ENCODE measurements around the gene FCMR. TPM values are rescaled to one million over a fixed set of nuclear protein-coding genes. Genes with fewer than 3 reads are reported as not detected.

The FCMR gene
- total RNA-seq, 4 donors from 2014 or later = 0.59 to 1.7 (median 1.7) TPM; not detected in 1

DNA sequence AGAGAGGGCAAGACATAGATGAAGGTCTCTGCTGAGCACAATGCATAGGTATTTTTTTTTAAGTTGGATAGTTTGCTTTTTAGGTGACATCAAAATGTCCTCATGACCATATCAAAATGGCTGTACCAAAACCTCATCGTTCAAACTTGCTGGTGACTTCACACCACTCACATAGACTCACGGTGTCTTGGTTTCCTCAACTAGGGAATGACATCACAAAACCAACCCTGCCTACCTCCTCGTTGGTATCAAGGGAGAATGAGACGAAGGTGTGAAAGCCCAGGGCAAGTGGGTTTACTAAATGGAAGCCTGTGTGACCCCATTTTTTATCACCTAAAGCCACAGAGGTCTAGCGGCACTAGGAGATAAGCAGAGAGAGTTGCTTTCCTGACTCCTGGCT is 23.0 kb upstream of the FCMR start:
- DNase-seq = no peak
- intact Hi-C loops (cut with DNase I; ENCODE audit: low total_unique reads) = no loop called here
- no peak overlapping the region for H3K27ac ChIP-seq
- H3K4me3 ChIP-seq = no peak overlapping the region
- H3K9me3 ChIP-seq = no peaks in the 10 kb centered on the region
- TF ChIP-seq, protein P1, sequence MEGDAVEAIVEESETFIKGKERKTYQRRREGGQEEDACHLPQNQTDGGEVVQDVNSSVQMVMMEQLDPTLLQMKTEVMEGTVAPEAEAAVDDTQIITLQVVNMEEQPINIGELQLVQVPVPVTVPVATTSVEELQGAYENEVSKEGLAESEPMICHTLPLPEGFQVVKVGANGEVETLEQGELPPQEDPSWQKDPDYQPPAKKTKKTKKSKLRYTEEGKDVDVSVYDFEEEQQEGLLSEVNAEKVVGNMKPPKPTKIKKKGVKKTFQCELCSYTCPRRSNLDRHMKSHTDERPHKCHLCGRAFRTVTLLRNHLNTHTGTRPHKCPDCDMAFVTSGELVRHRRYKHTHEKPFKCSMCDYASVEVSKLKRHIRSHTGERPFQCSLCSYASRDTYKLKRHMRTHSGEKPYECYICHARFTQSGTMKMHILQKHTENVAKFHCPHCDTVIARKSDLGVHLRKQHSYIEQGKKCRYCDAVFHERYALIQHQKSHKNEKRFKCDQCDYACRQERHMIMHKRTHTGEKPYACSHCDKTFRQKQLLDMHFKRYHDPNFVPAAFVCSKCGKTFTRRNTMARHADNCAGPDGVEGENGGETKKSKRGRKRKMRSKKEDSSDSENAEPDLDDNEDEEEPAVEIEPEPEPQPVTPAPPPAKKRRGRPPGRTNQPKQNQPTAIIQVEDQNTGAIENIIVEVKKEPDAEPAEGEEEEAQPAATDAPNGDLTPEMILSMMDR (IDR thresholded peaks at IDR 0.05) = no peak
- no peaks in the 10 kb centered on the region for H3K27me3 ChIP-seq
- H3K4me1 ChIP-seq = no peaks in the 10 kb centered on the region
- H3K36me3 ChIP-seq = no peaks in the 10 kb centered on the region

DNA sequence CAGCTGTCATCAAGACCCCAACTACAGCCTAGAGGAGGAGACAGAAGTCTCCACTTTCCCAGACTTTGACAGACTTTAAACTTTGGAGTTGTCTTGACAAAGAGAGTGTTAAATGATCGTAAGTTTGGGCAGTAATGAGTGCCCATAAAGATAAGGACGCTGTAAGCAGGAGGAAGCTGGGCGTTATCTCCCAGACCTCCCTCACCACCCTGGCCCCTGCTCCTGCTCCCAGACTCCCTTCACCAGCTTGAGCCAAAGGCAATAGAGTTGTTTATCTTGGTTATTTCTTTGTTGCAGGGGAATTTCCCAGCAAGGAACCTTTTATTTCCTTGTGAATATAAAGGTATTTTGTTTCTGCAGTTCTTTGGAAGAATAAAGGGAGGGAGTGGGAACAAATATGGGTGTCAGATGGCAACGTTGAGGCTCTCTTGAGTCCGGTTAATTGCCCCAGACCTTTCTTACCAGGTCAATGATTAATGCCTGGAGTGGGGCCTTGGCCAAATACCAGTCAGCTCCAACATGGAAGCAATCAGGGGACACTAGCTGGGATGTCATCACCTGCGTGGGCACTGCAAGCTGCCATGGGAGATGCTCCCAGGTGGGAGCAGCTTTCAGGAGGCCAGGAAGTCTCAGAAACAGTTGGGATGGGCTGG is 20.2 kb upstream of the FCMR start:
- no peak for DNase-seq
- Histone ChIP-seq H3K4me3 (no peak overlapping the region), H3K9me3 (no peaks in the 10 kb centered on the region), H3K36me3 (no peaks in the 10 kb centered on the region), H3K27ac (no peak overlapping the region), H3K27me3 (no peaks in the 10 kb centered on the region), H3K4me1 (no peaks in the 10 kb centered on the region)
- intact Hi-C loops (cut with DNase I; ENCODE audit: low total_unique reads) = no loop called here
- TF ChIP-seq, protein P1 (IDR thresholded peaks at IDR 0.05) = no peak
- TF ChIP-seq POLR2A (IDR thresholded peaks at IDR 0.05) = no peak

DNA sequence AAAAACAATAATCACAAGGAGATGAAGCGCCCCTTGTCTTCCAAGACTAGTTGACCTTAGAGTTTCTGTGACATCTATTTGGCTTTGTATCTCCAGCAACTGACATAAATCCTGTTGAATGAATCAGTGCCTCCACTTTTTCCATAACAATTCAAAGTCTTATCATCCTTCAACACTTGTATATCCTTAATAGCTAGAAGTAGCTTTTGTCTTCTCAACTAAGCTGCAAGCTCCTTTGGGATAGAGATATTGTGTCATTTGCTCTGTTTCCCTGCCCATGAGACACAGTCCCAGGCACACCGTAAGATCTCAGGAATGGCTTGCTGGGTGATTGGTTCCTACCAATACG is 18.8 kb upstream of the FCMR start:
- no peaks in the 10 kb centered on the region for H3K9me3 ChIP-seq
- TF ChIP-seq POLR2A (IDR thresholded peaks at IDR 0.05) = no peak
- TF ChIP-seq, protein P1 (IDR thresholded peaks at IDR 0.05) = no peak
- intact Hi-C loops (cut with DNase I; ENCODE audit: low total_unique reads) = no loop called here
- DNase-seq = no peak
- no peaks in the 10 kb centered on the region for H3K4me1 ChIP-seq
- no peaks in the 10 kb centered on the region for H3K36me3 ChIP-seq
- H3K4me3 ChIP-seq = no peak overlapping the region
- no peak overlapping the region for H3K27ac ChIP-seq
- H3K27me3 ChIP-seq = no peaks in the 10 kb centered on the region

DNA sequence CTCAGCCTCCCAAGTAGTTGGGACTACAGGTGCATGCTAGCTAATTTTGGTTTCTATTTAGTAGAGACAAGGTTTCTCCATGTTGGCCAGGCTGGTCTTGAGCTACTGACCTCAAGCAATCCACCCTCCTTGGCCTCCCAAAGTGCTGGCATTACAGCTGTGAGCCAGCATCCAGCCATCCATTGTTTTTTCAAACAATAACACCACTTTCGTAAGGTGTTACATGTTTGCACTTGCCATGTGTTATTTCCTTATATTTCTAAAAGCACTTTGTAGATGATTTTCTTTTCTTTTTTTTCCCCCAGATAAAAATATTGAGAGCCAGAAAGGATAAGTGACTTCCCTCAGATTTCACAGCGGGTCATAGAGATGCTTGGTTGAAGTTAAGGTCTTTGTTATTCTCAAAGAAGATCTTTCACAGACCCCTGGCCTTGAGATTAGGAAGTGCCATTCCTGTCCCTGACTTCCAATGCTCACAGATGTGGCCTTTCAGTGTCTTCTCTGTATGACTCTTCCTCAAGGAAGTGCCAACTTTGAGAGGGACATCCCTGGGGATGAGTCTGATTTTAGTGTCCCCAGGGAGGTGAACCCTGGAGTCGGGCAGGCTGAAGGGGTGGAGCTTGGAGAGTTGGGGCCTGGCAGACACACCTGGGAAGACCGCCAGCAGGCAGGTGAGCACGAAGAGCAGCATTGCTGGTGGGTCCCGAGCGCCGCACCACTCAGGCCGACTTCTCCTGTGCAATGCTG is 18.3 kb upstream of the FCMR start:
- H3K4me3 ChIP-seq = no peak overlapping the region

DNA sequence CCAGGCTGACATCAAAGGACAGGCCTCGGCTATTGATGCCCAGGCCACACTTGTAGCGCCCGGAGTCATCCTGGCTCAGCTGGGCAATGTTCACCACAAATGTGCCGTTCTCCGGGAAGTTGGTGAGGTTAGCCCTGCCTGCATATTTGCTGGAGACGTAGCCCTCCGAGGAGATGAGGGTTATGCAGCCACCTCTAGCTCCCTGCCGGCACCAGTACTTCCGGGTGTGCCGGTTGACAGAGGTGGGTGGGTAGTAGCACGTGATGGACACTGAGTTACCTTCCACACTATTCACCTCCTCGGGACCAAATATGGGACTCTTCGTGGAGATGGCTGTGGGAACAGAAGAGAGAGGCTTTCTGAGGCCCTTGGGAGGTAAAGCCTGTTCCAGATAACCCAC is 17.4 kb upstream of the FCMR start:
- Histone ChIP-seq H3K4me1 (no peaks in the 10 kb centered on the region), H3K36me3 (no peaks in the 10 kb centered on the region), H3K27me3 (no peaks in the 10 kb centered on the region), H3K4me3 (no peak overlapping the region), H3K27ac (no peak overlapping the region), H3K9me3 (no peaks in the 10 kb centered on the region)
- TF ChIP-seq POLR2A (IDR thresholded peaks at IDR 0.05) = no peak
- TF ChIP-seq, protein P1 (IDR thresholded peaks at IDR 0.05) = no peak
- no peak for DNase-seq
- intact Hi-C loops (cut with DNase I; ENCODE audit: low total_unique reads) = no loop called here

More for the DNA sequence above, 18.3 kb upstream of the FCMR start:
- no peak for TF ChIP-seq POLR2A (IDR thresholded peaks at IDR 0.05)
- TF ChIP-seq, protein P1 (IDR thresholded peaks at IDR 0.05) = no peak
- Histone ChIP-seq H3K9me3 (no peaks in the 10 kb centered on the region), H3K4me1 (no peaks in the 10 kb centered on the region), H3K36me3 (no peaks in the 10 kb centered on the region), H3K27me3 (no peaks in the 10 kb centered on the region), H3K27ac (no peak overlapping the region)
- intact Hi-C loops (cut with DNase I; ENCODE audit: low total_unique reads) = no loop called here
- no peak for DNase-seq

All from uterus (tissue), 4 donors.